Small intestine (tissue), 7 donors: ENCODE results near the gene ESCO1. TPM values are rescaled to one million over a fixed set of nuclear protein-coding genes. Genes with fewer than 3 reads are reported as not detected.
"Not testable (repeated sequence)": the region's sequence is repeated elsewhere in the genome, so short reads cannot be mapped to it uniquely, and the experiment has no call there.

Source experiments
- DNase-seq, 2 donors: peaks; one replicate each; pipeline versions ENCODE4 v3.0.0 to v3.0.0-alpha.2; 2013
- FAIRE-seq: peaks from 2 replicates; lab custom pipeline; 2012; peaks lifted over from hg19 to GRCh38; lab: Jason Lieb, UNC
- H3K27ac ChIP-seq, 3 donors: one replicate each; pipeline ENCODE4 v1.5.1; 2013; ENCODE audit warnings: low read length in 2 of 3, mild to moderate bottlenecking in 2 of 3, control low read depth in 1 of 3, inconsistent platforms in 1 of 3, low read depth in 1 of 3, moderate library complexity in 1 of 3
- H3K27me3 ChIP-seq, 3 donors: one replicate each; pipeline ENCODE4 v1.6.1; 2013; ENCODE audit warnings: low read length in 3 of 3, inconsistent platforms in 1 of 3; ENCODE audit not compliant: control insufficient read depth in 3 of 3, insufficient read depth in 3 of 3
- H3K36me3 ChIP-seq, 3 donors: one replicate each; pipeline ENCODE4 v1.6.1; 2013; ENCODE audit warnings: low read length in 3 of 3, inconsistent platforms in 1 of 3, low read depth in 1 of 3, mild to moderate bottlenecking in 1 of 3, moderate library complexity in 1 of 3; ENCODE audit not compliant: control insufficient read depth in 3 of 3, insufficient read depth in 2 of 3
- H3K4me1 ChIP-seq, 3 donors: one replicate each; pipeline ENCODE4 v1.6.1; 2013; ENCODE audit warnings: low read length in 2 of 3, inconsistent platforms in 1 of 3, low read depth in 1 of 3, mild to moderate bottlenecking in 1 of 3, moderate library complexity in 1 of 3; ENCODE audit not compliant: control insufficient read depth in 3 of 3, insufficient read depth in 2 of 3
- H3K4me3 ChIP-seq, 3 donors: one replicate each; pipeline ENCODE4 v1.5.1; 2013; ENCODE audit warnings: low read length in 3 of 3, control low read depth in 1 of 3, inconsistent platforms in 1 of 3, low read depth in 1 of 3, mild to moderate bottlenecking in 1 of 3, moderate library complexity in 1 of 3
- H3K9me3 ChIP-seq, 2 donors: one replicate each; pipeline ENCODE4 v1.6.1; 2013; ENCODE audit warnings: low read depth in 1 of 2, low read length in 1 of 2; ENCODE audit not compliant: control insufficient read depth in 2 of 2, insufficient read depth in 1 of 2
- WGBS, 3 donors: extraction: QIAGEN DNeasy Blood & Tissue Kit; methylation state at CpG; one replicate each; pipeline ENCODE4 v1.1.7; 2013; 5-methylcytosine and 5-hydroxymethylcytosine counted together
- polyA plus RNA-seq, 4 donors: library from polyadenylated mRNA; stranded (reverse) in 3 of 4; unstranded in 1 of 4; fragments of 200-250 nt in 3 of 4; fragments of 120-200 nt in 1 of 4; gene quantifications; one replicate each; pipeline versions ENCODE4 v1.2.1 to v1.2.3, GENCODE V29; 2013
- donor health status: healthy with polysubstance abuse.
- donor health status: control.
- donor health status: control.
- donor health status: Bipolar disorder and iron deficiency.
- donor health status: healthy.

ESCO1 gene
- polyA plus RNA-seq, 4 donors = 9.4 to 24.4 (median 13.1) TPM

- DNase-seq = peak; percentile 20 to 46
- Histone ChIP-seq H3K9me3 (no peaks in the 10 kb centered on the region), H3K27ac (peak overlapping the region; percentile 100), H3K4me1 (peaks cover 0 to 10% (median 4%) of the 10 kb centered on the region in 3 donors), H3K4me3 (peak overlapping the region; percentile 85 to 95 (median 90)), H3K27me3 (no peaks in the 10 kb centered on the region), H3K36me3 (no peaks in the 10 kb centered on the region)
- FAIRE-seq = no peak
- 24 to 47% (median 31%) methylated on average over 18 of the region's 18 CpGs for WGBS, 3 donors
These were observed 1.5 kb downstream of the ESCO1 start for GRCh38 chr18:21598726-21599584.

DNA sequence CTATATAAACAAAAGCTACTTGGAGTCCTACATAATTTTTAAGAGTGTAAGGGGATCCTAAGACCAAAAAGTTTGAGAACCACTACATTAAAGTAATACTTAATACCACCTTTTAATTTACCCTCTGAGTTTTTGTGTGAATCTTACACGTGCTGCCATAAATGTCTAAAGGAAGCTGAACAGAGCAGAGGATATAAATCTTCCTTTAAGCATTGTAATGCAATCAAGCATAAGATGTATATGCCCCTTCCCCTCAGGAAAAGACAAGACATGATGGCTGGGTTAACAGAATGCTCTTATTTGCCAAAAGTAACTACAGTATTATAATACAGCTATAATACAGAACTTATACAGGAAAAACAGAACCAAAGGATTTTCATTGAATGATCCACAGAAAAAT is 2.9 kb downstream of the ESCO1 start:
- H3K27me3 ChIP-seq = no peaks in the 10 kb centered on the region
- 44 to 56% (median 45%) methylated on average over 1 of the region's 1 CpG for WGBS, 3 donors
- no peak overlapping the region for H3K4me3 ChIP-seq
- H3K36me3 ChIP-seq = peaks cover 0 to 2% (median 0%) of the 10 kb centered on the region in 3 donors
- H3K4me1 ChIP-seq = peaks cover 0 to 10% (median 4%) of the 10 kb centered on the region in 3 donors
- no peaks in the 10 kb centered on the region for H3K9me3 ChIP-seq
- FAIRE-seq (no peak), DNase-seq (no peak)
- no peak overlapping the region for H3K27ac ChIP-seq

GRCh38 chr18:21593540-21594257 is 6.8 kb downstream of the ESCO1 start:
- FAIRE-seq (no peak), DNase-seq (no peak)
- WGBS, 3 donors = 85 to 93% (median 89%) methylated on average over 3 of the region's 7 CpGs
- H3K9me3 ChIP-seq = no peaks in the 10 kb centered on the region
- peaks cover 0 to 2% (median 0%) of the 10 kb centered on the region in 3 donors for H3K36me3 ChIP-seq
- H3K27ac ChIP-seq = no peak overlapping the region
- H3K4me1 ChIP-seq = peaks cover 0 to 2% (median 0%) of the 10 kb centered on the region in 3 donors
- H3K4me3 ChIP-seq = no peak overlapping the region
- no peaks in the 10 kb centered on the region for H3K27me3 ChIP-seq

DNA sequence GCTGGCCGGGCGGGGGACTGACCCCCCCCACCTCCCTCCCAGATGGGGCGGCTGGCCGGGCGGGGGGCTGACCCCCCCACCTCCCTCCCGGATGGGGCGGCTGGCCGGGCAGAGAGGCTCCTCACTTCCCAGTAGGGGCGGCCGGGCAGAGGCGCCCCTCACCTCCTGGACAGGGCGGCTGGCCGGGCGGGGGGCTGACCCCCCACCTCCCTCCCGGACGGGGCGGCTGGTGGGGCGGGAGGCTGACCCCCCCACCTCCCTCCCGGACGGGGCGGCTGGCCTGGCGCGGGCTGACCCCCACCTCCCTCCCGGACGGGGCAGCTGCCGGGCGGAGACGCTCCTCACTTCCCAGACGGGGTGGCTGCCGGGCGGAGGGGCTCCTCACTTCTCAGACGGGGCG is 8.1 kb downstream of the ESCO1 start:
- H3K27me3 ChIP-seq, H3K4me1 ChIP-seq, H3K36me3 ChIP-seq, H3K4me3 ChIP-seq, DNase-seq, FAIRE-seq, H3K27ac ChIP-seq, H3K9me3 ChIP-seq: not testable (repeated sequence)
- WGBS, 3 donors = 98 to 100% (median 99%) methylated on average over 7 to 23 of the region's 33 CpGs

DNA sequence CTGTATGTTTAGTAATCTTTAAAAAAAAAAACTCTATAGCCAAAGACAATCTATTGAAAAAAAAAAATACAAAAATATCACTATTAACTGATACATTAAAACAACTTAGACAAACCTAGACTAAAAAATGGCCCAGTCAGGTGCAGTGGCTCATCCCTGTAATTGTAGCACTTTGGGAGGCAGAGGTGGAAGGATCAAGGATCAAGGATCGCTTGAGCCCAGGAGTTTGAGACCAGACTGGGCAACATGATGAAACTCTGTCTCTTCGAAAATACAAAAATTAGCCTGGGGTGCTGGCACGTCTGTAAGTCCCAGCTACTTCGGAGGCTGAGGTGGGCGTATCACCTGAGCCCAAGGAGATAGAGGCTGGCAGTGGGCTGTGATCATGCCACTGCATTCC is 16.1 kb downstream of the ESCO1 start:
- FAIRE-seq = no peak
- WGBS, 3 donors = 90 to 94% (median 93%) methylated on average over 5 of the region's 5 CpGs
- no peak for DNase-seq
- peaks cover 0 to 6% of the 10 kb centered on the region in 2 donors for H3K9me3 ChIP-seq
- no peaks in the 10 kb centered on the region for H3K27me3 ChIP-seq
- no peak overlapping the region for H3K27ac ChIP-seq
- no peaks in the 10 kb centered on the region for H3K4me1 ChIP-seq
- H3K4me3 ChIP-seq = no peak overlapping the region
- H3K36me3 ChIP-seq = peaks cover 0 to 32% (median 2%) of the 10 kb centered on the region in 3 donors

DNA sequence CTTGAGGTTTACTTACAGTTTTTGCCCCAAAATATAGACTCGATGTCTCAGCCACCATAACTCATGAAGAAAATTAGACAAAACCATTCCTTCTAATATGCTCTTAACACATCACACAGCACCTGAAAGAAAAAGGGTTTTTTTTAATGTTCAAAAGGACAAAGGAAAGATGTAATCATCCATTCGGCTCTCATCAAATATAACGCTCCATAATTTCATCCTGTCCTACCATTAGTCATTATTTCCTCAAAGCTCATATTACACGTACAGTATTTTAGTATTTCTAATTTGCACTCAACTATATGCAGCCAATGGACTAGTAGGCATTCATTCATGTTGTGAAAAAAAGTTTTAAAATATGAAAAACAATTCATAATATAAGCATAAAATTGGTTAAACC is 24.8 kb downstream of the ESCO1 start:
- Histone ChIP-seq H3K36me3 (peaks cover 0 to 15% (median 12%) of the 10 kb centered on the region in 3 donors), H3K9me3 (no peaks in the 10 kb centered on the region), H3K4me1 (no peaks in the 10 kb centered on the region), H3K27ac (no peak overlapping the region), H3K4me3 (no peak overlapping the region), H3K27me3 (no peaks in the 10 kb centered on the region)
- 92 to 95% (median 95%) methylated on average over 4 of the region's 4 CpGs for WGBS, 3 donors
- FAIRE-seq = no peak
- DNase-seq = no peak

GRCh38 chr18:21571772-21572171 is 28.7 kb downstream of the ESCO1 start:
- no peaks in the 10 kb centered on the region for H3K4me1 ChIP-seq
- no peak for DNase-seq
- H3K27me3 ChIP-seq = no peaks in the 10 kb centered on the region
- H3K9me3 ChIP-seq = no peaks in the 10 kb centered on the region
- H3K27ac ChIP-seq = no peak overlapping the region
- peaks cover 0 to 21% (median 21%) of the 10 kb centered on the region in 3 donors for H3K36me3 ChIP-seq
- no peak for FAIRE-seq
- H3K4me3 ChIP-seq = no peak overlapping the region

- FAIRE-seq (no peak), DNase-seq (no peak)
- H3K27ac ChIP-seq = no peak overlapping the region
- peaks cover 5 to 44% (median 9%) of the 10 kb centered on the region in 3 donors for H3K36me3 ChIP-seq
- no peaks in the 10 kb centered on the region for H3K4me1 ChIP-seq
- H3K4me3 ChIP-seq = no peak overlapping the region
- H3K27me3 ChIP-seq = no peaks in the 10 kb centered on the region
- H3K9me3 ChIP-seq = no peaks in the 10 kb centered on the region
These were observed 41.3 kb downstream of the ESCO1 start for GRCh38 chr18:21559195-21559594.
